Naive thymus-derived CD4-positive, alpha-beta T cell (primary cell): ENCODE results near the gene TRIM39. TPM values are rescaled to one million over a fixed set of nuclear protein-coding genes. Genes with fewer than 3 reads are reported as not detected.

Experiments used
- ATAC-seq: fragments of 150-1000 bp; cut with Tn5 transposase; 2 replicates; pipeline ENCODE4 v1.10.0; 2021; ENCODE audit warnings: mild to moderate bottlenecking, moderate library complexity
- CTCF ChIA-PET: fragments of 350-600 bp; sonication (Branson Sonifier 250); formaldehyde crosslinking; loops from one replicate; lab custom pipeline; 2021; ENCODE audit warnings: antibody characterized with exemption; lab: Charles Lee
- POLR2A ChIA-PET: fragments of 350-600 bp; sonication (Branson Sonifier 250); formaldehyde crosslinking; loops from one replicate; lab custom pipeline; 2021; ENCODE audit warnings: antibody characterized with exemption, inconsistent platforms; lab: Charles Lee
- DNase-seq, 9 donors: peaks; one replicate each; pipeline versions ENCODE4 v3.0.0 to v3.0.0-alpha.2; 2020 to 2022; ENCODE audit warnings: mixed read lengths in 1 of 9
- H3K27ac ChIP-seq: one replicate; pipeline ENCODE4 v1.7.0; 2013; ENCODE audit warnings: mild to moderate bottlenecking, low read depth, low read length, moderate library complexity
- H3K27me3 ChIP-seq, 2 donors: one replicate each; pipeline ENCODE4 v1.7.0; 2013; ENCODE audit warnings: low read length in 2 of 2, mild to moderate bottlenecking in 2 of 2, moderate library complexity in 2 of 2; ENCODE audit not compliant: control insufficient read depth in 2 of 2, insufficient read depth in 2 of 2
- H3K36me3 ChIP-seq, 3 experiments: 1 replicate in 2 of 3; 2 replicates in 1 of 3; pipeline ENCODE4 v1.7.0; 2013; ENCODE audit warnings: low read length in 3 of 3, mild to moderate bottlenecking in 3 of 3, moderate library complexity in 1 of 3; ENCODE audit not compliant: insufficient read depth in 3 of 3, control insufficient read depth in 2 of 3
- H3K4me1 ChIP-seq, 2 donors: one replicate each; pipeline ENCODE4 v1.7.0; 2013; ENCODE audit warnings: low read length in 2 of 2, mild to moderate bottlenecking in 2 of 2, moderate library complexity in 1 of 2; ENCODE audit not compliant: control insufficient read depth in 2 of 2, insufficient read depth in 2 of 2
- H3K4me3 ChIP-seq: 2 replicates; pipeline ENCODE4 v1.7.0; 2013; ENCODE audit warnings: mild to moderate bottlenecking, low read length
- H3K9me3 ChIP-seq, 3 experiments: 1 replicate in 2 of 3; 2 replicates in 1 of 3; pipeline ENCODE4 v1.7.0; 2013; ENCODE audit warnings: low read length in 3 of 3; ENCODE audit not compliant: control insufficient read depth in 2 of 3
- H3K27ac Mint-ChIP-seq, 9 donors: one replicate each; pipeline ENCODE4 v1.8.0; 2020 to 2022; ENCODE audit warnings: mixed read lengths in 9 of 9, mild to moderate bottlenecking in 8 of 9, moderate library complexity in 5 of 9, inconsistent platforms in 2 of 9
- H3K27me3 Mint-ChIP-seq, 5 donors: one replicate each; pipeline ENCODE4 v1.8.0; 2021 to 2022; ENCODE audit warnings: mixed read lengths in 5 of 5, mild to moderate bottlenecking in 1 of 5
- H3K36me3 Mint-ChIP-seq, 5 donors: one replicate each; pipeline ENCODE4 v1.8.0; 2020 to 2022; ENCODE audit warnings: mixed read lengths in 5 of 5, mild to moderate bottlenecking in 3 of 5, inconsistent platforms in 1 of 5
- H3K4me1 Mint-ChIP-seq, 7 donors: one replicate each; pipeline ENCODE4 v1.8.0; 2020 to 2022; ENCODE audit warnings: mixed read lengths in 7 of 7, mild to moderate bottlenecking in 3 of 7, inconsistent platforms in 1 of 7
- H3K4me3 Mint-ChIP-seq, 10 donors: one replicate each; pipeline ENCODE4 v1.8.0; 2020 to 2022; ENCODE audit warnings: mild to moderate bottlenecking in 10 of 10, mixed read lengths in 10 of 10, moderate library complexity in 6 of 10, inconsistent platforms in 2 of 10
- H3K9me3 Mint-ChIP-seq, 11 donors: one replicate each; pipeline ENCODE4 v1.8.0; 2020 to 2022; ENCODE audit warnings: mixed read lengths in 11 of 11, mild to moderate bottlenecking in 4 of 11, inconsistent platforms in 1 of 11, moderate library complexity in 1 of 11
- intact Hi-C, 2 donors: fragments of 100-400 bp; cut with micrococcal nuclease; formaldehyde crosslinking; loops; one replicate each; pipeline ENCODE4 v1.15.1; 2023
- polyA plus RNA-seq, 2 donors: library from polyadenylated mRNA; unstranded; fragments of 300-500 nt; fragmentation: Illumina TruSeq; gene quantifications; one replicate each; pipeline ENCODE4 v1.2.3, GENCODE V29; 2021
- total RNA-seq, 6 experiments: library from RNA in 5 of 6; stranded (reverse) in 5 of 6; gene quantifications; 1 replicate in 5 of 6; 2 replicates in 1 of 6; pipeline ENCODE4 v1.2.3 and lab custom pipeline; 2021 to 2026

TRIM39 gene
- total and polyA plus RNA-seq, 7 experiments from 2014 or later = 7.6 to 42.1 (median 23.7) TPM

- H3K9me3 Mint-ChIP-seq = peaks cover 0 to 24% (median 5%) of the 10 kb centered on the region in 11 donors
- peak overlapping the region in 2 of 10 donors; percentile 27 to 38 for H3K4me3 Mint-ChIP-seq
- H3K36me3 Mint-ChIP-seq = peaks cover 26 to 79% (median 63%) of the 10 kb centered on the region in 5 donors
- POLR2A ChIA-PET = interaction anchor here (0.5 kb wide), 1 partner anchor 212 kb away, joined by 3 read pairs; no protein-coding TSS in a partner anchor
- ATAC-seq = no peak
- H3K27me3 ChIP-seq = no peaks in the 10 kb centered on the region
- H3K36me3 ChIP-seq = peaks cover 3 to 14% (median 3%) of the 10 kb centered on the region in 3 experiments
- no peak overlapping the region for H3K27ac ChIP-seq
- H3K4me1 Mint-ChIP-seq = peaks cover 20 to 61% (median 45%) of the 10 kb centered on the region in 7 donors
- CTCF ChIA-PET = no interaction called here
- peaks cover 0 to 3% of the 10 kb centered on the region in 2 donors for H3K4me1 ChIP-seq
- intact Hi-C loops = no loop called here
- H3K27me3 Mint-ChIP-seq = no peaks in the 10 kb centered on the region
- peak overlapping the region in 2 of 9 donors; percentile 16 to 65 for H3K27ac Mint-ChIP-seq
- no peaks in the 10 kb centered on the region for H3K9me3 ChIP-seq
- no peak for DNase-seq
- H3K4me3 ChIP-seq = no peak overlapping the region
Observed at GRCh38 chr6:30304002-30304401, 22.7 kb upstream of the TRIM39 start.

- Histone ChIP-seq H3K4me1 (peaks cover 0 to 6% of the 10 kb centered on the region in 2 donors), H3K4me3 (no peak overlapping the region), H3K27me3 (no peaks in the 10 kb centered on the region), H3K9me3 (no peaks in the 10 kb centered on the region), H3K36me3 (peaks cover 0 to 30% (median 10%) of the 10 kb centered on the region in 3 experiments), H3K27ac (no peak overlapping the region)
- intact Hi-C loops = no loop called here
- peaks cover 21 to 60% (median 58%) of the 10 kb centered on the region in 7 donors for H3K4me1 Mint-ChIP-seq
- no peaks in the 10 kb centered on the region for H3K9me3 Mint-ChIP-seq
- CTCF ChIA-PET = interaction anchor here (0.6 kb wide), 1 partner anchor 580 kb away, joined by 3 read pairs; no protein-coding TSS in a partner anchor
- ATAC-seq (no peak), DNase-seq (no peak)
- H3K4me3 Mint-ChIP-seq = no peak overlapping the region
- POLR2A ChIA-PET = no interaction called here
- H3K27me3 Mint-ChIP-seq = no peaks in the 10 kb centered on the region
- H3K36me3 Mint-ChIP-seq = peaks cover 31 to 70% (median 49%) of the 10 kb centered on the region in 5 donors
- H3K27ac Mint-ChIP-seq = no peak overlapping the region
Observed at GRCh38 chr6:30311101-30311500, 15.6 kb upstream of the TRIM39 start.

GRCh38 chr6:30311671-30312070 is 15.1 kb upstream of the TRIM39 start:
- Histone ChIP-seq H3K36me3 (peaks cover 0 to 30% (median 11%) of the 10 kb centered on the region in 3 experiments), H3K27ac (no peak overlapping the region), H3K4me3 (no peak overlapping the region), H3K4me1 (peaks cover 0 to 6% of the 10 kb centered on the region in 2 donors), H3K9me3 (no peaks in the 10 kb centered on the region), H3K27me3 (no peaks in the 10 kb centered on the region)
- peaks cover 30 to 72% (median 53%) of the 10 kb centered on the region in 5 donors for H3K36me3 Mint-ChIP-seq
- DNase-seq (no peak), ATAC-seq (no peak)
- H3K27ac Mint-ChIP-seq = no peak overlapping the region
- ChIA-PET CTCF (no interaction called here), POLR2A (interaction anchor here (0.9 kb wide), 1 partner anchor 28 kb away, joined by 3 read pairs; no protein-coding TSS in a partner anchor)
- H3K27me3 Mint-ChIP-seq = no peaks in the 10 kb centered on the region
- H3K9me3 Mint-ChIP-seq = no peaks in the 10 kb centered on the region
- no peak overlapping the region for H3K4me3 Mint-ChIP-seq
- intact Hi-C loops = no loop called here
- peaks cover 20 to 61% (median 59%) of the 10 kb centered on the region in 7 donors for H3K4me1 Mint-ChIP-seq

GRCh38 chr6:30312266-30312665 is 14.5 kb upstream of the TRIM39 start:
- H3K4me1 ChIP-seq = peaks cover 0 to 6% of the 10 kb centered on the region in 2 donors
- peaks cover 26 to 68% (median 50%) of the 10 kb centered on the region in 5 donors for H3K36me3 Mint-ChIP-seq
- no peak overlapping the region for H3K27ac ChIP-seq
- DNase-seq = no peak
- no peak overlapping the region for H3K4me3 ChIP-seq
- CTCF ChIA-PET = no interaction called here
- no peaks in the 10 kb centered on the region for H3K27me3 Mint-ChIP-seq
- ATAC-seq = no peak
- peaks cover 19 to 59% (median 56%) of the 10 kb centered on the region in 7 donors for H3K4me1 Mint-ChIP-seq
- POLR2A ChIA-PET = interaction anchor here (0.9 kb wide), 1 partner anchor 27 kb away, joined by 3 read pairs; no protein-coding TSS in a partner anchor
- H3K27ac Mint-ChIP-seq = no peak overlapping the region
- H3K9me3 ChIP-seq = no peaks in the 10 kb centered on the region
- no peak overlapping the region for H3K4me3 Mint-ChIP-seq
- H3K9me3 Mint-ChIP-seq = no peaks in the 10 kb centered on the region
- H3K27me3 ChIP-seq = no peaks in the 10 kb centered on the region
- intact Hi-C loops = no loop called here
- peaks cover 0 to 30% (median 11%) of the 10 kb centered on the region in 3 experiments for H3K36me3 ChIP-seq

- Histone ChIP-seq H3K4me1 (peaks cover 4 to 7% of the 10 kb centered on the region in 2 donors), H3K9me3 (no peaks in the 10 kb centered on the region), H3K27me3 (no peaks in the 10 kb centered on the region), H3K27ac (no peak overlapping the region), H3K36me3 (peaks cover 0 to 27% (median 11%) of the 10 kb centered on the region in 3 experiments), H3K4me3 (no peak overlapping the region)
- DNase-seq (no peak), ATAC-seq (no peak)
- Mint-ChIP-seq H3K27ac (no peak overlapping the region), H3K4me1 (peaks cover 25 to 60% (median 59%) of the 10 kb centered on the region in 7 donors), H3K27me3 (no peaks in the 10 kb centered on the region), H3K9me3 (no peaks in the 10 kb centered on the region), H3K4me3 (no peak overlapping the region), H3K36me3 (peaks cover 26 to 69% (median 48%) of the 10 kb centered on the region in 5 donors)
- ChIA-PET POLR2A (interaction anchor here (0.9 kb wide), 1 partner anchor 27 kb away, joined by 3 read pairs; no protein-coding TSS in a partner anchor), CTCF (interaction anchor here (1.5 kb wide), 1 partner anchor 43 kb away, joined by 3 read pairs; no protein-coding TSS in a partner anchor)
- intact Hi-C loops = no loop called here
Observed at GRCh38 chr6:30312676-30313321, 13.9 kb upstream of the TRIM39 start.

- no peaks in the 10 kb centered on the region for H3K27me3 ChIP-seq
- DNase-seq (no peak), ATAC-seq (no peak)
- peaks cover 11 to 51% (median 38%) of the 10 kb centered on the region in 5 donors for H3K36me3 Mint-ChIP-seq
- H3K9me3 Mint-ChIP-seq = no peaks in the 10 kb centered on the region
- POLR2A ChIA-PET = interaction anchor here (0.6 to 1.3 kb wide), 2 partner anchors 11 to 171 kb away, joined by 3 to 6 read pairs; partner anchors contain the start of gene TRIM39
- peaks cover 37 to 64% (median 61%) of the 10 kb centered on the region in 7 donors for H3K4me1 Mint-ChIP-seq
- no peaks in the 10 kb centered on the region for H3K9me3 ChIP-seq
- no peak overlapping the region for H3K4me3 Mint-ChIP-seq
- H3K4me1 ChIP-seq = peaks cover 16 to 17% of the 10 kb centered on the region in 2 donors
- CTCF ChIA-PET = interaction anchor here (1.1 kb wide), 1 partner anchor 184 kb away, joined by 3 read pairs; no protein-coding TSS in a partner anchor
- H3K4me3 ChIP-seq = no peak overlapping the region
- H3K27ac ChIP-seq = no peak overlapping the region
- peaks cover 0 to 18% (median 11%) of the 10 kb centered on the region in 3 experiments for H3K36me3 ChIP-seq
- H3K27me3 Mint-ChIP-seq = no peaks in the 10 kb centered on the region
- intact Hi-C loops = no loop called here
- H3K27ac Mint-ChIP-seq = no peak overlapping the region
Observed at GRCh38 chr6:30315156-30315555, 11.6 kb upstream of the TRIM39 start.
